Tibial nerve (tissue), 3 donors: ENCODE data around the gene EIF2AK2.

Experiments used
- CTCF ChIP-seq, 5 experiments: fragments of 200-600 bp in 3 of 5; fragments of 450-650 bp in 2 of 5; sonication (generic) in 3 of 5; IDR thresholded peaks; one replicate each; pipeline ENCODE4 v1.5.1; 2016 to 2019; ENCODE audit warnings: antibody characterized with exemption in 5 of 5, mild to moderate bottlenecking in 3 of 5, moderate library complexity in 2 of 5
- POLR2A ChIP-seq, 2 donors: fragments of 450-650 bp; IDR thresholded peaks; one replicate each; pipeline ENCODE4 v1.6.1; 2017; ENCODE audit warnings: antibody characterized with exemption in 2 of 2, mild to moderate bottlenecking in 2 of 2, moderate library complexity in 2 of 2

DNA sequence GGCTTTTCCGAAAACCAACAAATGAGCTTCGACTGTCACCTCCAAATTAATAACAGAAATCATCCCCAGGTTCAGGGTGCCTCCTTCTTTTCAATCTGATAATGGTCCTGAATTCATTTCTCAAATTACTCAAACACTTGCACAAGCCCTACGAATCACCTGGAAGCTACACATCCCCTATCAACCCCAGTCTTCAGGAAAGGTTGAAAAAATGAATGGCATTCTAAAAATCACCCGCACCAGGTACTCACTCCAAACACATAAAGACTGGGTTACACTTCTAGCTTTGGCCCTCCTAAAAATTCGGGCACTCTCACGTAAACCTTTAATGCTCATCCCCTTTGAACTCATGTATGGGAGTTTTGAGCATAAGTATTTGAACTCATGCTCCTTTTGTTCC is 23.9 kb downstream of the EIF2AK2 start:
- TF ChIP-seq CTCF (IDR thresholded peaks at IDR 0.05), result no peak
- no peak for TF ChIP-seq POLR2A (IDR thresholded peaks at IDR 0.05)
